Activated CD4-positive, CD25-positive, alpha-beta regulatory T cell treated with anti-CD3 and anti-CD28 coated beads, Interleukin-2, amount 50 U/mL, for 16 hours (primary cell): ENCODE measurements around the gene ZNF670.
"Not testable (repeated sequence)": the region's sequence is repeated elsewhere in the genome, so short reads cannot be mapped to it uniquely, and the experiment has no call there.

Experiments
- DNase-seq: peaks from one replicate; pipeline ENCODE4 v3.0.0-alpha.2; 2020; ENCODE audit warnings: low read depth, low spot score

Gene ZNF670

DNA sequence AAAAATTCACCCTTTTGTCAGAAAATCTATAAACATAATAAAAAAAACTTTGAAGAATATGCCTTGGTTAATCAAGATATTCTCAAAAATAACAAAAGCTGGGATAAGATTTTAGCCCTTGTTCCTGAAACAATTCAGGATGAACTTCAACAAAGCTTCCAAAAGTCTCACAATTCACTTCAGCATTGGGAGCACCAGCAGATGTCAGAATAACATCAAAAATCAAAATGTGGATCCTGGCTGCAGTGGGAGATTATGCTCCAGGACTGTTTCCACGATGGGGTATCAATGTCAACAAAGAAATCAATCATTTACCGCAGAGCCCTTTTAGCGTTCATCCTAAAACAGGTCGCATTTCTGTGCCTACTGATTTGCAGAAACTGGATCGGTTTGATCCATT is 35.2 kb downstream of the ZNF670 start:
- no peak for DNase-seq

DNA sequence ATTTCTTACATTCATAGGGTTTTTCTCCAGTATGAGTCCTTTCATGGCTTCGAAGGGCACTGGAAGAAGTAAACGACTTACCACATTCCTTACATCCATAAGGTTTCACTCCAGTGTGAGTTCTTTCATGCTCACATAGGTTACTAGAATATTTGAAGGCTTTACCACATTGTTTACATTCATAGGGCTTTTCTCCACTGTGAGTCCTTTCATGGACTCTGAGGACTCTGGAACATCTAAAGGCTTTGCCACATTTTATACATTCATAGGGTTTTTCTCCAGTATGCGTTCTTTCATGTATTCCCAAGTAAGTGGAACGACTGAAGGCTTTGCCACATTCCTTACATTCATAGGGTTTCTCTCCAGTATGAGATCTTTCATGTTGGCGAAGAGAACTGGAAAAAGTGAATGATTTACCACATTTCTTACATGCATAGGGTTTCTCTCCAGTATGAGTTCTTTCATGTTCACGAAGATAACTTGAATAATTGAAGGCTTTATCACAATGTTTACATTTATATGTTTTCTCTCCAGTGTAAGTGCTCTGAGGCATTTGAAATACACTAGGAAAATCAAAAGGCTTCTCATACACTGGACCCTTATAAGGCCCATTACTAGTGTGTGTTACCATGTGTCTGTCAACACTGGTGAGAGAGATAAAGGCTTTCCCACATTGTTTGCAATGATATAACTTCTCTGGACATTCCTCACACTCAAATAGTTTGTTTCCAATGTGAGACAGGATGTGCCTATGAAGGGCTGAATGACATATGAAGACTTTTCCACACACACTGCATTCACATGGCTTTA is 40.9 kb downstream of the ZNF670 start:
- DNase-seq = no peak

DNA sequence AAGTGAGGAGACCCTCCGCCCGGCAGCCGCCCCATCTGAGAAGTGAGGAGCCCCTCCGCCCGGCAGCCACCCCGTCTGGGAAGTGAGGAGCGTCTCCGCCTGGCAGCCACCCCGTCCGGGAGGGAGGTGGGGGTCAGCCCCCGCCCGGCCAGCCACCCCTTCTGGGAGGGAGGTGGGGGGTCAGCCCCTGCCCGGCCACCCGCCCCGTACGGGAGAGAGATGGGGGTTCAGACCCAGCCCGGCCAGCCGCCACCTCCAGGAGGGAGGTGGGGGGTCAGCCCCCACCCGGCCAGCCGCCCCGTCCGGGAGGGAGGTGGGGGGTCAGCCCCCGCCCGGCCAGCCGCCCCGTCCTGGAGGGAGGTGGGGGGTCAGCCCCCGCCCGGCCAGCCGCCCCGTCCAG is 46.3 kb downstream of the ZNF670 start:
- DNase-seq = not testable (repeated sequence)
